Measurements from ENCODE around the gene GPHN.

GPHN gene

DNA sequence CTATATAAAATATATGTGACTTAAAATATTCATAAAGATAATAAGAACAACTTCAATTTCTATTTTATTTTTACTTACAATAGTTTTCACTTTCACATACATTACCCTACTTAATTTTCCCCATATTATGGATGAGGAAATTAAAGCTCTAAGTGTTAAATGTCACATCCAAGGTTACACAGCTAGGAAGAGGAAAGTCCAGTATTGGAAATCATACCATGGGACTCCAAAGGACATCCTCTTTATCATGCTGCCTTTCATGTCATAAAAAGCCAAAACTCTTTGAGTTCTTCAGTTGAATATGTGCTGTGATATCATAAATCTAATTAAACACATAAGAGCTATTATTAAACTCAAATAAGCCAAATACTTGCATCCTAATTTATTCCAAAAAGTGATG, 508.9 kb downstream of the GPHN start:
- no peak for TF ChIP-seq TAF1 (IDR thresholded peaks at IDR 0.05; ENCODE audit: low read depth)

- TF ChIP-seq TAF1 (IDR thresholded peaks at IDR 0.05; ENCODE audit: low read depth) (no peak), NFIC (IDR thresholded peaks at IDR 0.05) (no peak), CREB1 (IDR thresholded peaks at IDR 0.05; ENCODE audit: low read depth) (no peak), USF1 (IDR thresholded peaks at IDR 0.05) (no peak), EP300 (IDR thresholded peaks at IDR 0.05; ENCODE audit: borderline replicate concordance) (no peak), ZBTB7A (IDR thresholded peaks at IDR 0.05; ENCODE audit: low read depth) (no peak)
These were observed 510.8 kb downstream of the GPHN start for GRCh38 chr14:67018720-67019119.

- TF ChIP-seq MAX (IDR thresholded peaks at IDR 0.05) (no peak), REST (IDR thresholded peaks at IDR 0.05; ENCODE audit: low read depth) (no peak), TCF12 (IDR thresholded peaks at IDR 0.05; ENCODE audit: low read depth) (no peak), TAF1 (IDR thresholded peaks at IDR 0.05; ENCODE audit: low read depth) (no peak), FOXM1 (IDR thresholded peaks at IDR 0.05; ENCODE audit: borderline replicate concordance, low read depth) (no peak), EGR1 (IDR thresholded peaks at IDR 0.05) (no peak), TEAD4 (IDR thresholded peaks at IDR 0.05) (no peak), USF1 (IDR thresholded peaks at IDR 0.05) (no peak), EP300 (IDR thresholded peaks at IDR 0.05; ENCODE audit: borderline replicate concordance) (no peak), ZBTB7A (IDR thresholded peaks at IDR 0.05; ENCODE audit: low read depth) (no peak), CREB1 (IDR thresholded peaks at IDR 0.05; ENCODE audit: low read depth) (no peak), YY1 (IDR thresholded peaks at IDR 0.05; ENCODE audit: low read depth) (no peak), RAD21 (IDR thresholded peaks at IDR 0.05; ENCODE audit: low read depth) (no peak), CEBPB (IDR thresholded peaks at IDR 0.05) (no peak), NFIC (IDR thresholded peaks at IDR 0.05) (no peak)
These were observed 511.8 kb downstream of the GPHN start for GRCh38 chr14:67019796-67020195.

DNA sequence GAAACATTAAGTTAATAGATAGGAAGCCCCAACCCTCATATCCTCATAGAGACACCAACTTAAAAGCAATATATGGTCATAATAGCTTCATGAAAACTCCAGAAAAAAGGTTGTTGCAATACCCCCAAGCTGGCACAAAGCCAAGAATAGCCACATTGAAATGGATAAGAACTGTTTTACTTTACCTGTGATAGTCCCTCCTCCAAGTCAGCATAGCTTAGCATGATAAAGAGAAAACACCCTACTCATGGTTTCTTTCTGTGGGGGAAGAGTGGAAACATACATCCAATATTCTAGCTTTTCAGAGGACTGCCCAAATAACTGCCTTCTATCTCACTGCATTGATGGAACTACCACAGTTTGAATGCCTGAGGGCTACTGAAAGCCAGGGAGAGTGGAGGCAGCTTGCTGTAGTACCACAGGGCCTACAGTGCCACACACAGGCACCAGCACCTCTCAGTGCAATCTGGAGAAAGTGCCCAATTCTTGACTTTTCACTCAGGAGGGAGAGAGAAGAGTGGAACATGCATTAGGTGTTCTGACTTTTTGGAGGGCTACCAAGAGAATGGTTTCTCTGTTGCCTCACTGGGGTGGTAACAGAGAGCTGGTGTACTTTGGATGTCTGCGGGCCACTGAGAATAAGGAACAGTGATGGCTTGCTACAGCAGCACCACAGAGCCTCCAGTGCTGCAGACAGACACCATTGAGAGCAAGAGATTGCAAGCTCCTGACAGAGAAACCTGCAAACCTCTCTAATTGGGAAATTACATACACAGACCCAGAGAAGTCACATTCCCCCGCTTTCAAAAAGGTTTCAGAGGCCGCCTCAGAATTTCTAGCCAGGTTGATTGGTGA, 524.2 kb downstream of the GPHN start:
- TF ChIP-seq NFIC (IDR thresholded peaks at IDR 0.05) (0 out of 2 replicates have a peak, but pooled peaks have one; percentile 21), ZBTB7A (IDR thresholded peaks at IDR 0.05; ENCODE audit: low read depth) (no peak)

DNA sequence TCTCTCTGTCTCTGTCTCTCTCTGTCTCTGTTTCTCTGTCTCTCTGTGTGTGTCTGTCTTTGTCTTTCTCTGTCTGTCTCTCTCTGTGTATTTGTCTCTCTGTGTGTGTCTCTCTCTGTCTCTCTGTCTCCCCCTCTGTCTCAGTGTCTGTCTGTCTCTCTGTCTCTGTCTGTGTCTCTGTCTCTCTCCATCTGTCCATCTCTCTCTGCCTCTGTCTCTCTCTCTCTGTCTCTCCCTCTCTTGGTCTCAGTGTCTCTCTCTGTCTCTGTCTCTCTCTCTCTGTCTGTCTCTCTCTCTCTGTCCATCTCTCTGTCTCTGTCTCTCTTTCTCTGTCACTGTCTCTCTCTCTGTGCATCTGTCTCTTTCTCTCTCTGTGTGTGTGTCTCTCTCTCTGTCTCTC, 537.5 kb downstream of the GPHN start:
- TF ChIP-seq YY1 (IDR thresholded peaks at IDR 0.05; ENCODE audit: low read depth) (no peak), FOXM1 (IDR thresholded peaks at IDR 0.05; ENCODE audit: borderline replicate concordance, low read depth) (no peak), TCF12 (IDR thresholded peaks at IDR 0.05; ENCODE audit: low read depth) (no peak), CEBPB (IDR thresholded peaks at IDR 0.05) (no peak), NFIC (IDR thresholded peaks at IDR 0.05) (no peak), EP300 (IDR thresholded peaks at IDR 0.05; ENCODE audit: borderline replicate concordance) (no peak)

- TF ChIP-seq EP300 (IDR thresholded peaks at IDR 0.05; ENCODE audit: borderline replicate concordance) (no peak), YY1 (IDR thresholded peaks at IDR 0.05; ENCODE audit: low read depth) (no peak), ZBTB7A (IDR thresholded peaks at IDR 0.05; ENCODE audit: low read depth) (no peak), RAD21 (IDR thresholded peaks at IDR 0.05; ENCODE audit: low read depth) (no peak), TCF12 (IDR thresholded peaks at IDR 0.05; ENCODE audit: low read depth) (no peak), CREB1 (IDR thresholded peaks at IDR 0.05; ENCODE audit: low read depth) (no peak), NFIC (IDR thresholded peaks at IDR 0.05) (no peak)
These were observed 542.9 kb downstream of the GPHN start for GRCh38 chr14:67050896-67051295.

DNA sequence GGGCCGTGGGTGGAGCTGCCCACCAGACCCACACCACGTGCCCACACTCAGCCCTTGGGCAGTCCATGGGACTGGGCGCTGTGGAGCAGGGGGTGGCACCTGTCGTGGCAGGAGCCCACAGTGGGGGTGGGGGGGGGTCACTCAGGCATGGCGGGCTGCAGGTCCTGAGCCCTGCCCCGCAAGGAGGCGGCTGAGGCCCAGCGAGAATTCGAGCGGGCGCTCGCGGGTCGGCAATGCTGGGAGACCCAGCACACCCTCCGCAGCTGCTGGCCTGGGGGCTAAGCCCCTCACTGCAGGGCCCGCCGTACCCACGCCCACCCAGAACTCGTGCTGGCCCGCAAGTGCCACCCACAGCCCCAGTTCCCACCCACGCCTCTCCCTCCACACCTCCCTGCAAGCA, 548.7 kb downstream of the GPHN start:
- TF ChIP-seq TEAD4 (IDR thresholded peaks at IDR 0.05) = no peak
- TF ChIP-seq EP300 (IDR thresholded peaks at IDR 0.05; ENCODE audit: borderline replicate concordance) = no peak
- TF ChIP-seq ZBTB7A (IDR thresholded peaks at IDR 0.05; ENCODE audit: low read depth) = no peak
- TF ChIP-seq REST (IDR thresholded peaks at IDR 0.05; ENCODE audit: low read depth) = no peak
- no peak for TF ChIP-seq NFIC (IDR thresholded peaks at IDR 0.05)
- no peak for TF ChIP-seq EGR1 (IDR thresholded peaks at IDR 0.05)
- TF ChIP-seq CEBPB (IDR thresholded peaks at IDR 0.05) = no peak
- no peak for TF ChIP-seq TAF1 (IDR thresholded peaks at IDR 0.05; ENCODE audit: low read depth)
- TF ChIP-seq TCF12 (IDR thresholded peaks at IDR 0.05; ENCODE audit: low read depth) = no peak
- TF ChIP-seq RAD21 (IDR thresholded peaks at IDR 0.05; ENCODE audit: low read depth) = no peak
- TF ChIP-seq FOXM1 (IDR thresholded peaks at IDR 0.05; ENCODE audit: borderline replicate concordance, low read depth) = no peak
- no peak for TF ChIP-seq YY1 (IDR thresholded peaks at IDR 0.05; ENCODE audit: low read depth)
- TF ChIP-seq MAX (IDR thresholded peaks at IDR 0.05) = no peak

Measured in Ishikawa (cell line).